Activated CD4-positive, alpha-beta T cell treated with anti-CD3 and anti-CD28 coated beads for 24 hours (primary cell): ENCODE results near the gene ZMYM4.

ENCODE experiments used
- DNase-seq, 2 donors: peaks; one replicate each; pipeline ENCODE4 v3.0.0-alpha.2; 2020; ENCODE audit warnings: low read depth in 2 of 2

The ZMYM4 gene

GRCh38 chr1:35406103-35406502, 137.6 kb downstream of the ZMYM4 start:
- DNase-seq: no peak

DNA sequence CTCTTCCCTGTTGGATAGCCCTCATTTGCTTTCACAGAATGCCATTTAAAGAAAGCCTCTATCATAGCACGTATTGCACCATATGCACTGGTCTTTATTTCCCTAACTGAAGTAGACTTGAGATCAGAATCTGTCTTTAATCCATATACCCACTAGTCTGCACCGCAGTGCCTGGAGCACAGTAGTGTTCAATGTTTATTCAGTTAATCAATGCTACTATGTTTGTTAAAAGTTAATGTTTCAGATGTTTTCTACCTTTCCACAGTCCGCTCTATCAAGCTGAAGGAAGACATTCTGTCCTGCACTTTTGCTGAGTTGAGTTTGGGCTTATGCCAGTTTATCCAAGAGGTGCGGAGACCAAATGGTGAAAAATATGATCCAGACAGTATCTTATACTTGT, 139.2 kb downstream of the ZMYM4 start:
- no peak for DNase-seq

DNA sequence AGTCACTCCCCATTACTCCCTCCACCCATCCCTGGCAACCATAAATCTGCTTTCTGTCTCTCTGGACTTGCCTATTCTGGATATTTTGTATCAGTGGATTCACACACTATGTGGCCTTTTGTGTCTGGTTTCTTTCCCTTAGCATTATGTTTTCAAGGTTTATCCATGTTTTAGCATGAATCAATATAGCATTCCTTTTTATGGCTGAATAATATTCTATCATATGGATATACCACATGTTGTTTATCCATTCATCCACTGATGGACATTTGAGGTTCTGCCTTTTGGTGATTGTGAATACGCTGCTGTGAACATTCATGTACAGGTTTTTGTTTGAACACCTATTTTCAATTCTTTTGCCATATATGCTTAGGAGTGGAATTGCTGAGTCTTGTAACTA, 140.4 kb downstream of the ZMYM4 start:
- no peak for DNase-seq

- DNase-seq: no peak
These were observed 157.6 kb downstream of the ZMYM4 start for GRCh38 chr1:35426097-35426586.

DNA sequence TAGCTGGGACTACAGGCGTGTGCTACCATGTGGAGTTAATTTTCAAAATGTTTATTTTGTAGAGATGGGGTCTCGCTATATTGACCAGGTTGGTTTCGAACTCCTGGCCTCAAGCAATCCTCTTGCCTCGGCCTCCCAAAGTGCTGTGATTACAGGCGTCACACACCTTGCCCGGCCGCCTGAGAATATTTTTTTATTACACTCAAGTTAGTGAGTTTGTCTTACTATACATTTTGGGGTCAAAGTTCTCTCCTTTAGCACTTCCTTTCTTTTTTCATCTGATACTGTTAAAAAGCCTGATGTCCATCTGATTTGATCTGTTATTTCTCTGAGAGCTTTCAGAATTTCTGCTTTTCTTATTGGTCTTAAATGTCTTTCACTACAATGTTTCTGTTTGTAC, 159.9 kb downstream of the ZMYM4 start:
- no peak for DNase-seq

- DNase-seq: no peak
These were observed 162.3 kb downstream of the ZMYM4 start for GRCh38 chr1:35430762-35431161.

- no peak for DNase-seq
These were observed 162.7 kb downstream of the ZMYM4 start for GRCh38 chr1:35431173-35431599.

DNA sequence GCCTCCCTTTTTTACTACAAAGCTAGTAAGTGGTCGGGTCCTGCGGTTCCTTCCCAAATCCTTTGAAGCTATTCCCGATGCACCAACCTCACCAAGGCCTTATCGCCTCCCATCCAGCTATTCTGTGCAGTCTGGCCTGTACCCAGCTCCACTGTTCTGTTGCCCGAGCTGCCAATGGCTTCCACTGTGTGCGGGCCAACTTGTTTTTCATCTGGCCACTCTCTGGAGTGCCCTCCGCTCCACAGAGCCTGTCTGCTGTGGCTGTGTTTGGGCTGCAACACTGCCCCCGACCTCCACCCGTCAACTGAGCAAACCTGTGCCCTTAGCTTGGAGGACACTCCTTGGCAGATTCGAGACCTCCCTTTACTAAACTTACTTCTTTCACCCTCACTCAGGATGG, 163.7 kb downstream of the ZMYM4 start:
- DNase-seq: no peak

DNA sequence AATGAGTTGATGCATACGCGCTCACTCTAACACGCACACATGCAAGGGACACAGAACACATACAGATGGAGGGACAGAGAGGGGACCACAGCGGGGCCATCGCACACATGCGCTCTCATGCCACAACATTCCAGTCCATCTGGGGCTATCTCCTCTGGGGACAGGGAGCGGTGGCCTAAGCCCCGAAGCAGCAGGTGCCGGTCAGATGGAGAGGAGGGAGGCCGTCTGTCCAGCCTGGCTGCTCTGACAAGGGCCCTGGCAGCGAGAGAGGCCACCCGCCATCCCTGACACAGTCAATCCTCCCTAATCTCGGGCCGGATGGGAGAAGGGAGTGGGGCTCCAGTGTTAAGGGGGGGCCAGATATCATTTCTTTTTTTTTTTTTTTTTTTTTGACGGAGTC, 165.2 kb downstream of the ZMYM4 start:
- no peak for DNase-seq

- DNase-seq: no peak
These were observed 166.2 kb downstream of the ZMYM4 start for GRCh38 chr1:35434703-35435102.

GRCh38 chr1:35436078-35436477, 167.6 kb downstream of the ZMYM4 start:
- no peak for DNase-seq

DNA sequence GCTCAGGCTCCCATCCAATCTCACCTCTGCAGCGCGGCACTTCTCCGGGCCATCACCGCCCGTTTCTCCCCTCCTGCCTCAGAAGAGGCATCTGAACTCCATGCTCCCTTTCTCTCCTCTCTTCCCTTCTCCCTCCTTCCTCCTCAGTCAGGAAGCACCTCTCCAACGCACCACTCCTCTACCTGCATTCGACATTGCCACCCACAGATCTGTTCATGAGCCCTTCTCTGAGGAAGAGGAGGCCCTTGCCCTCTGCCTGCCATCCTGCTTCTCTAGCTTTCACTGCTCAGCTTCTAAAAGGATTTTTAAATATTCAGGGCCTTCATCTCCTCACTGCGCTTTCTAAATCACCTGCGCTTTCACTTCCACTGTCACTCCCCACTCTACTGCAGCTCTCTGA, 168.7 kb downstream of the ZMYM4 start:
- DNase-seq: no peak

DNA sequence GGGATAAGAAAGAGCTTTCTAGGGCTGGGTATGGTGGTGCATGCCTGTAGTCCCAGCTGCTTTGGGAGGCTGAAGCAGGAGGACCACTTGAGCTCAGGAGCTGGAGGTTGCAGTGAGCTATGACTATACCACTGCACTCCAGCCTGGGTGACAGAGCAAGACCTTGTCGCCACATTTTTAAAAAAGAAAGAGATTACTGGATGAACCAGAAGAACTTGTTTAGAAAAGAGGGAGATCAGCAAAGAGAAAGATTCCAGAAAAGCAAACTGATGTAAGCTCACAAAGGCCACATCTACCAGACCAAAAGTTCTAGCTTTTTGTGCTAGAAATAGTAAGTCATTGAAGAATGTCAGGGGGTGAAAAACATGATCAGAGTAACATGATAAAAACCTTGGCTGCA, 171.1 kb downstream of the ZMYM4 start:
- no peak for DNase-seq

- no peak for DNase-seq
These were observed 173.5 kb downstream of the ZMYM4 start for GRCh38 chr1:35441926-35442579.

DNA sequence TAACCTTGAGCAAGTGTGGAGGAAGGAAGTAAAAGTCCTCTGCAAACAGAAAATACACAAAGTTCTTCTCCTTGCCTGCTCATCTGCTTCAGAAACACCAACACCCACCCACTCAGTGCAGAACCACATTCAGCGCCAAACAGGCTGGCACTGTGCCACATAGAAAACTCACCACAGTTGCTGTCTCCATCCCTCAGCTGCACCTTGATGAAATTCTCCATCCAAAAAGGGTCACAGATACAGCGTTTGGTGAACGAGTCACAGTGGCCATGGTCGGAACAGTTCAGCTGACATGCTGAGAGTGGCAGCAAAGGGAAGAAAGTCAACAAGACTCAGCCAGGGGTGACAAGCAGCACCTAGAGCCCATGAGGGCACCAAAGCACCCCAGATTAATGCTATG, 174.2 kb downstream of the ZMYM4 start:
- DNase-seq: peak in 1 of 2 donors; percentile 19

DNA sequence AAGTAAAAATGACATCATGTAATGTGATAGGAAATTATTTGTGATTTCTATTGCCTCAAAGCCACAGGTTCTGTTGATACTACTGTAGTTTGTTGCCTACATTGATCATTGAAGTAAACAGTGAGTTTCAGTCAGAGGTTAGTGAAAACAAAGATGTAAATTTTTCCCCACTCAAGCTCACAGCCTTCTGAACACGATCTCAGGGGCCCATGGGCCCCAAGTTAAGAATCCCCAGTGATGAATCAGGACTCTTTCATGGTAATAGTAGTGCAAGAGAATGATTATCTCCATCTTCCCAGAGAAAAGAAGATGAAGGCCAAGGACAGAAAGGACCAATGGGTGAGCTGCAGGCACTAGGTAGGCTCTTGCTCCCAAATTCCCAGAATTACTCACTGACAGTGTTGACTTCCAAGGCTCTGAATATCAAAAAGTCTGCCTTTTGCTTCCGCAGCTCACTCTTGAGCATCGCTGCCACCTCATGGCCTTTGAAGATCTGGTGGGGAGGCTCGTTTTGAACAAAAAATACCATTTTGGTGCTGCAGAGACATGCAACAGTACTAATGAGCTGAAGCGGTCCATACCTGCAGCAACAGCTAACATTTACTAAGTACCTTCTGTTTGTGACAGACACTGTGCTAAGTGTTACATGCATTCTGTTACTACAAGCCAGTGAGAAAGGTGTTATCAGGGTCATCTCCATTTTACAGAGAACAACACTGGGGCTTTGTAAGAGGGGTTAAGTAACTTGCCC, 175.4 kb downstream of the ZMYM4 start:
- no peak for DNase-seq

GRCh38 chr1:35444519-35444774, 175.9 kb downstream of the ZMYM4 start:
- no peak for DNase-seq

DNA sequence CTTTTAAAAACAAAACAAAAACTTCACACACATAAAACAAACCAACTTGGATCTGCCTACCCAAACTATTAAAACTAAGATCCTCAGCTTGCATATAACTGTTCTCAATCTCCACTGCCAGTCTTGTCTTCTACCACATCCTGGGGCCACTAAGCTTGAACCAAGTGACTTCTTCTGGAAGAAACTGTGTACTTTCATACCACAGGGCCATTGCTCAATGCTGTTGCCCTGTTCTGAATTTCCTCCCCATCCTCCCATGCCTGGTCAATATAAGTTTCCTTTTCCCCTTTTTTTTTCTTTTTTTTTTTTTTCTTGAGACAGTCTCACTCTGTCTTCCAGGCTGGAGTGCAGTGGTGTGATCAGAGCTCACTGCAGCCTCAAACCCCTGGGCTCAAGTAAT, 178.8 kb downstream of the ZMYM4 start:
- DNase-seq: no peak

DNA sequence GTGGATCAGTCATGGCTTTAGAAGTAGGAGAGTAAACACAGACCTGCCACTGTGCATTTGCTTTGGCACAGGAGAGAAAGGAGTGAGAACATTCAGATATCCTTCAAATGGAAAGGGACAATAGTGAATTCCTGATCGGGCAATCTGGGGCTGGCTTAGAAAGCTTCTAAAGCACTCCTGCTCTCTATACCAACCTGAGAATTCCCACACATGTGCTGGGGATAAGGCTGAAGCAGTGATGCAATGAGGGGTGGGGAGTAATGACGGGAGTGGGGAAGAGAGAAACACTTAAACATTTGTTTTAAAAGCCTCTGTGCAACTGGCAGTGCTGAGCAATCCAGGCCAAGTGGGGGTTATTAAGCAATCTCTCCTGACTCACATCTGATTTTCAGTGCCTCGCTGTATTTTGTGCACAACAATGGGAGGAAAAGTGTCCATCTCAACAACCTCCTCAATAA, 179.9 kb downstream of the ZMYM4 start:
- no peak for DNase-seq

DNA sequence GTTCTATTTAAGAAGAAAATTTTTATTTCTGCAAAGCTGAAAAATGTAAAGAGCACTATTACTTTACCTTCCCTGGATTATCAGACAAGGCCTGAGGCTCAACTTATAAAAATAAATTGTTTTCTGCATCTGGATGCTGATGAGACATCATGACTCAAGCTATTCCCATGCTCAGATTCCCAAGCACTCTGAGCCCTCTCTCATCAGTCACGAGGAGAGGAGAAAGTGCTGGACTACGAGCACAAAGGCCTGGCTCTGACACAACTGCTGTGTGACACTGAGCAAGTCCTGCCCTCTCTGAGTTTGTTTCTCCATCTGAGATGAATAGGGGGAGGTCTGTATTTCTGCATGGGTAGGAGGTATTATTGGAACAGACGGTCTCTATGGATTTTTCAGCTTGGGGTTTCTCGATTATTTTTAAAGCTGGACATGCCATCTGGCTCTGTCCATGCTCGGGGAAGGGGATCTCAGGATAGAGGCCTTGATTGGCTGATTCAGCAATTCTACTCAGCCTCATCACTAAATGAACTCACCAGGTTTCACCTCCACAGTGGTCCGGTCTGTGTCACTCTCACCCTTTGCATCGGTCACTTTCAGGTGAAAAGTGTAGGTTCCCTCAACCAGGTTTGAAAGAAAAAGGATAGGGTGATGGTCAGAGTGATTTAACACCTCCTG, 181.0 kb downstream of the ZMYM4 start:
- DNase-seq: no peak

GRCh38 chr1:35451125-35451528, 182.6 kb downstream of the ZMYM4 start:
- DNase-seq: peak; percentile 70 to 71

GRCh38 chr1:35452106-35452774, 183.7 kb downstream of the ZMYM4 start:
- DNase-seq: no peak
